Osteoblast (primary cell): ENCODE data around the gene NRP2. TPM values are rescaled to one million over a fixed set of nuclear protein-coding genes. Genes with fewer than 3 reads are reported as not detected.

Experiments used
- DNase-seq: peaks from one replicate; pipeline ENCODE4 v3.0.0; 2011; ENCODE audit warnings: low spot score, mixed read lengths; ENCODE audit not compliant: insufficient read length; ENCODE audit errors: missing footprints
- H2AFZ ChIP-seq: 2 replicates; pipeline ENCODE4 v1.6.0; 2011; ENCODE audit warnings: mild to moderate bottlenecking, low read length
- H3K27ac ChIP-seq: 2 replicates; pipeline ENCODE4 v1.5.1; 2011; ENCODE audit warnings: mild to moderate bottlenecking, low read depth, low read length, moderate library complexity
- H3K27me3 ChIP-seq: 2 replicates; pipeline ENCODE4 v1.6.0; 2012; ENCODE audit warnings: mild to moderate bottlenecking, control low read depth, inconsistent platforms, low read length, moderate library complexity; ENCODE audit not compliant: insufficient read depth
- H3K36me3 ChIP-seq: 2 replicates; pipeline ENCODE4 v1.5.1; 2011; ENCODE audit warnings: mild to moderate bottlenecking, low read length, control low read depth, moderate library complexity; ENCODE audit not compliant: insufficient read depth
- H3K4me1 ChIP-seq: 2 replicates; pipeline ENCODE4 v1.5.1; 2011; ENCODE audit warnings: mild to moderate bottlenecking, low read length, control low read depth, moderate library complexity; ENCODE audit not compliant: insufficient read depth
- H3K4me2 ChIP-seq: 2 replicates; pipeline ENCODE4 v1.6.0; 2011; ENCODE audit warnings: mild to moderate bottlenecking, low read length; ENCODE audit not compliant: insufficient read depth
- H3K4me3 ChIP-seq: fragments of 200-600 bp; sonication (generic); 3 replicates; pipeline ENCODE4 v1.5.1; 2012; ENCODE audit warnings: mild to moderate bottlenecking, low read length, inconsistent platforms; ENCODE audit not compliant: insufficient read depth
- H3K79me2 ChIP-seq: 2 replicates; pipeline ENCODE4 v1.6.0; 2012; ENCODE audit warnings: mild to moderate bottlenecking, low read length, control low read depth, inconsistent platforms; ENCODE audit not compliant: insufficient read depth
- H3K9me3 ChIP-seq: 2 replicates; pipeline ENCODE4 v1.5.1; 2011; ENCODE audit warnings: low read depth, low read length, control low read depth
- H4K20me1 ChIP-seq: 2 replicates; pipeline ENCODE4 v1.6.0; 2012; ENCODE audit warnings: mild to moderate bottlenecking, low read length, control low read depth; ENCODE audit not compliant: insufficient read depth
- total RNA-seq: library from RNA; depleted of rRNA; stranded (reverse); fragments of >200 nt; gene quantifications from 2 replicates; pipeline ENCODE4 v1.2.3, GENCODE V29; 2012
- TF ChIP-seq, protein P1 (sequence below): IDR thresholded peaks from 2 replicates; pipeline ENCODE4 v1.5.1; 2011; ENCODE audit warnings: mild to moderate bottlenecking, low read depth, low read length, moderate library complexity; ENCODE audit errors: extremely low read depth

The NRP2 gene
- total RNA-seq, 1 donor: 183 TPM

DNA sequence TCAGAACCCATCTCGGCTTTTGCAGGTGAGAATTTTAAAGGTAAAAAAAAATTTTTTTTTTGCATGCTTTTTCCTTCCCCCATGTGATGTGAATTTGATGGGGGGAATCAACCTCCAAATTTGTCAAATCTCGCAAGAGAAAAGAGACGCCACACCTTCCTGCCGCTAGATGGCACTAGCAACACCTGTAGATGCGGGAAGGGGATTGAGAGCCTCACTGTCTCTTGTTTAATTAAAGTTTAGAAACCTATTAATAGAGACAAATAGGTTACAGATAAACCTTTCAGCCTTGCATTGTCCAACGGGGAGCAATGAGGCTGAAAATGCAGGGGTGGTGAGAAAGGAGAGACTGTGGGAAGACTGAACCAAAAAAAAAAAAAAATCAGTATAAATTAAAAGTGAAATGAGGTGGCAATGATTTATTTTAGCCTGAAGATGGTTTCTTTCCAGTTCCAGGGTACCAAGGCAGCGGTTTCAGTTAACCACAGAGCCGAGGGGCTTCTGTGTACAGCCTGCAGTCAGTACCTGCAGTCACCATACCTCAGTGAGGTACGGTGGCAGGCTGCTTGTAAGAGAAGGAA, 84.6 kb downstream of the NRP2 start:
- H3K79me2 ChIP-seq: no peaks in the 10 kb centered on the region
- no peak overlapping the region for H3K4me2 ChIP-seq
- H3K4me3 ChIP-seq: no peak overlapping the region
- DNase-seq: no peak
- no peaks in the 10 kb centered on the region for H4K20me1 ChIP-seq
- H3K27me3 ChIP-seq: no peaks in the 10 kb centered on the region
- TF ChIP-seq, protein P1, sequence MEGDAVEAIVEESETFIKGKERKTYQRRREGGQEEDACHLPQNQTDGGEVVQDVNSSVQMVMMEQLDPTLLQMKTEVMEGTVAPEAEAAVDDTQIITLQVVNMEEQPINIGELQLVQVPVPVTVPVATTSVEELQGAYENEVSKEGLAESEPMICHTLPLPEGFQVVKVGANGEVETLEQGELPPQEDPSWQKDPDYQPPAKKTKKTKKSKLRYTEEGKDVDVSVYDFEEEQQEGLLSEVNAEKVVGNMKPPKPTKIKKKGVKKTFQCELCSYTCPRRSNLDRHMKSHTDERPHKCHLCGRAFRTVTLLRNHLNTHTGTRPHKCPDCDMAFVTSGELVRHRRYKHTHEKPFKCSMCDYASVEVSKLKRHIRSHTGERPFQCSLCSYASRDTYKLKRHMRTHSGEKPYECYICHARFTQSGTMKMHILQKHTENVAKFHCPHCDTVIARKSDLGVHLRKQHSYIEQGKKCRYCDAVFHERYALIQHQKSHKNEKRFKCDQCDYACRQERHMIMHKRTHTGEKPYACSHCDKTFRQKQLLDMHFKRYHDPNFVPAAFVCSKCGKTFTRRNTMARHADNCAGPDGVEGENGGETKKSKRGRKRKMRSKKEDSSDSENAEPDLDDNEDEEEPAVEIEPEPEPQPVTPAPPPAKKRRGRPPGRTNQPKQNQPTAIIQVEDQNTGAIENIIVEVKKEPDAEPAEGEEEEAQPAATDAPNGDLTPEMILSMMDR: peak; percentile 94
- no peaks in the 10 kb centered on the region for H3K9me3 ChIP-seq
- H3K27ac ChIP-seq: no peak overlapping the region
- H3K4me1 ChIP-seq: peaks cover 27% of the 10 kb centered on the region
- H3K36me3 ChIP-seq: peaks cover 75% of the 10 kb centered on the region
- no peak overlapping the region for H2AFZ ChIP-seq

- no peaks in the 10 kb centered on the region for H3K27me3 ChIP-seq
- H3K4me3 ChIP-seq: no peak overlapping the region
- H3K36me3 ChIP-seq: peaks cover 70% of the 10 kb centered on the region
- H3K4me2 ChIP-seq: no peak overlapping the region
- no peak overlapping the region for H2AFZ ChIP-seq
- peaks cover 27% of the 10 kb centered on the region for H3K4me1 ChIP-seq
- H3K27ac ChIP-seq: no peak overlapping the region
- H3K9me3 ChIP-seq: no peaks in the 10 kb centered on the region
- H4K20me1 ChIP-seq: no peaks in the 10 kb centered on the region
- TF ChIP-seq, protein P1: no peak
- no peaks in the 10 kb centered on the region for H3K79me2 ChIP-seq
- DNase-seq: no peak
These were observed 85.3 kb downstream of the NRP2 start for GRCh38 chr2:205767617-205768016.

DNA sequence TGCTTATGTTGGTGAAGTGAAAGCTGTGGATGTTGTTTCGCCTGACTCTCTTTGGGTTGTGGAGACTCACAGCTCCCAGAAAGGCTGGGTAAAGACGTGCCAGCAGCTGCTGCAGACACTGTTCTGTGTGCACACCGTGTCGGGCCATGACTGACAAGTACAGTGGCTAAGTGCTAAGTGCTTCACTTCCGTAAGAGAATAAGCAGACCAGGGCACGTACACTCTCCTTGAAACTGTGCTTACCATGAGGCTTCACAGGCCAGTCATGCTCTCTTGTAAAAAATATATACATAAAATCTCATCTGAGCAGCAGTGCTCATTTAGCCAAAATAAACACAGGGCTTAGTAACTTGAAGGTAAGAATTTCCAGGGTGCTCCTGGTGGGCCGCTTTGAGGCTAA, 86.0 kb downstream of the NRP2 start:
- peak overlapping the region; percentile 45 for H3K27ac ChIP-seq
- no peak overlapping the region for H3K4me2 ChIP-seq
- no peak overlapping the region for H2AFZ ChIP-seq
- no peak for DNase-seq
- no peak overlapping the region for H3K4me3 ChIP-seq
- no peaks in the 10 kb centered on the region for H3K27me3 ChIP-seq
- peaks cover 22% of the 10 kb centered on the region for H3K4me1 ChIP-seq
- H3K79me2 ChIP-seq: no peaks in the 10 kb centered on the region
- H4K20me1 ChIP-seq: no peaks in the 10 kb centered on the region
- peaks cover 67% of the 10 kb centered on the region for H3K36me3 ChIP-seq
- TF ChIP-seq, protein P1: no peak
- no peaks in the 10 kb centered on the region for H3K9me3 ChIP-seq

DNA sequence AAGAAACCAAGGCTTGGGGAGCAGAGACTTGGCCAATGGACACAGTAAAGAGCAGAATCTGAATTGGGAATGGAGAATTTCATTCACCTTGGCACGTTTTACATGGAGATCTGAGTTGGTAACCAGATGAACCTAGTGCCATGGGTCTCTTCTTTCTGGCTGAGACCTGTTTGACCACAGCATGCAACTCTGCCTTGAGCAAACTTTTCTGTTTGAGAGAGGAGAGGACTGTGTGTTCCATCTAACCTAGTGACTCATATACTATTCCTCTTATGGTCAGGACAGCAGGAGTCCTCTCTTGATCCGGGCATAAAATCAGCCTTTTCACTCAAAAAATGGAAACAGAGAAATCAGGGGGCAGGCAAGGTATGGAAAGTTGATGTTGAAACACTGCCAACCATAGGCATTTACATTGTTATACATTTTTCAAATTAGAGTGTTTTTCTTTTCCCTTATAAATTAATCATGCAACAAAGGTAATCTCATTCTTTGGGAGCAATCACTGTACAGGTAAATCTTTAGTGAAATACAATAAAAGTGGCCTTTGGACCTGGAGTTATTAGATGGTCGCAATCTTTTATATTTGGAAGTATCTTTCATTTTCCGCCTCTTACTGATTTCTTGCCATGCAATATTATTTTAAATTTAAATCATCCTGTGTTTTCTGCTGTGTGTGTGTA, 86.7 kb downstream of the NRP2 start:
- H3K27me3 ChIP-seq: no peaks in the 10 kb centered on the region
- no peak overlapping the region for H3K4me3 ChIP-seq
- H3K9me3 ChIP-seq: no peaks in the 10 kb centered on the region
- H3K4me1 ChIP-seq: peaks cover 18% of the 10 kb centered on the region
- peak overlapping the region; percentile 45 for H3K27ac ChIP-seq
- TF ChIP-seq, protein P1: no peak
- no peak for DNase-seq
- H3K79me2 ChIP-seq: no peaks in the 10 kb centered on the region
- peaks cover 65% of the 10 kb centered on the region for H3K36me3 ChIP-seq
- no peak overlapping the region for H2AFZ ChIP-seq
- H4K20me1 ChIP-seq: no peaks in the 10 kb centered on the region
- H3K4me2 ChIP-seq: peak overlapping the region; percentile 38
